GM19452 (cell line): ENCODE data around the gene IFRD1.
"Not testable (repeated sequence)": the region's sequence is repeated elsewhere in the genome, so short reads cannot be mapped to it uniquely, and the experiment has no call there.

Source experiments
- ATAC-seq: cut with Tn5 transposase; IDR thresholded peaks from one replicate; pipeline ENCODE4 v1.9.1; 2021; ENCODE audit not compliant: unreplicated experiment

The IFRD1 gene

DNA sequence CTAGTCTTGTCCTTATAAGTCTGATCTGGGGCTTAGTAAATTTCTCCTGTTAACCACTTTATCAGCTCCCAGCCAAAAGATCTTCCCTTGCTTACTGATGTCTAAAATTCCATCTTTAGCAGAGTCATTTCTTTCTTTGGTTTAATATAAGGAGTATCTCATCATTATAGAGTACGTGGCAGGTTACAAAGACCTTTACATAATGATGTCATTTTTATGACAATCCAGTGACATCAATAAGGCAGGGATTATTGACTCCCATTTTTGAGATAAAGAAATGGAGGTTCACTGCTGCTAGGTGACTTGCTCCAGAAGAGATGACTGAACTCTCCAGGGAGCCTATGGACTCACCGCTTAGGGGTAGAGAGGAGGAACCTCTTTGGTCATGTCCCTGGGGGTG, 8.1 kb upstream of the IFRD1 start:
- ATAC-seq: no peak

GRCh38 chr7:112444505-112444904, 5.8 kb upstream of the IFRD1 start:
- no peak for ATAC-seq

GRCh38 chr7:112446431-112446830, 3.8 kb upstream of the IFRD1 start:
- ATAC-seq: no peak

GRCh38 chr7:112447406-112447805, 2.9 kb upstream of the IFRD1 start:
- ATAC-seq: no peak

- ATAC-seq: no peak
Observed at GRCh38 chr7:112448381-112448780, 1.9 kb upstream of the IFRD1 start.

DNA sequence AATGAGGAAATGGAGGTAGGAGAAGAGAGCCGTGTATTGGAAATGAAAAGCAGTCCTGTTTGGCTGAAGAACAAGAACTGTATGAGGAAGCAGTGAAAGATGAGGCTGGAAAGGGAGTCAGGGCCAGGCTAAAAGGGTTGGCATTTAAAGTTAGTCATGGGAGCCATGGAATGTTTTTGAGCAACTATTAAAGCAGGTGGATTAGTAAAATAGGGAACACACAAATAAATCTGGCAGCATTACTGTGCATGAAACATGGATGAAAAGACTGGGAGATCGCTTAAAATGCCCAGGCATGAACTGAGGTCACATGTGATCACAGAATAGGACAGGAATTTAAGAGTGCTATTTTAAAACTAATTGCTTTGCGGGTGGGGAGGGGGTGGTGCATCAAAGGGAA, 1.4 kb upstream of the IFRD1 start:
- ATAC-seq: no peak

- ATAC-seq: no peak
Observed at GRCh38 chr7:112449353-112449752, 907 bp upstream of the IFRD1 start.

GRCh38 chr7:112450807-112451761, 824 bp downstream of the IFRD1 start:
- peak; percentile 79 for ATAC-seq

DNA sequence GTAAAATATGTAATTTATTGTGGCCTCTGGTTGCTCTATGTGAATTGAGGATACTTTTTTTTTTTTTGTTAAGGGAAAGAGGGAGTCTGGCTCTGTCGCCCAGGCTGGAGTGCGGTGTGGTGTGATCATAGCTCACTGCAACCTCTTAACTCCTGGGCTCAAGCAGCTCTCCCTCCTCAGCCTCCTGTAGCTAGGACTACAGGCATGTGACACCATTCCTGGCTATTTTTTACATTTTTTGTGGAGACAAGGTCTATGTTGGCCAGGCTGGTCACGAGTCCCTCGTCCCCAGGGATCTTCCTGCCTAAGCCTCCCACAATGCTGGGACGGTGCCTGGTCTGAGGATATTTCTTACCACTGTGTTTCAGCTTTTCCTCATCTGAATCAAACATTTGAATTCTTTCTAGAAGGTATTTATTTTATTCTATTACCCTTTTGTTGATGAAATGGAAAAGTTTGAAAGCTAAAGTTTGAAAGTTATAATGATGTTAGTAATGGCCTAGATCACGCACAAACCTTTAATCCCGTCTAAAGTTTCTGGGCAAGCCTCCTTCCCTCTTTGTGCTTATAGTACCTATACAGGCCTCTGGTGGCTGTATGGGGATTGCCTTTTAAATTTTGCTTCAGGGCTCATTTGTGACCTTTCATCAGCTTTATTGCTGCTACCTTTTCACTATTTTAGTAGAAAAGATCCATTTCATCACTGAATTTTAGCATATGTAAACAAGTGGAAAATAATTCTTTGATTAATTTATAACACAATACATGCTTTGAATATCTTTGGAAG, 2.0 kb downstream of the IFRD1 start:
- ATAC-seq: no peak

DNA sequence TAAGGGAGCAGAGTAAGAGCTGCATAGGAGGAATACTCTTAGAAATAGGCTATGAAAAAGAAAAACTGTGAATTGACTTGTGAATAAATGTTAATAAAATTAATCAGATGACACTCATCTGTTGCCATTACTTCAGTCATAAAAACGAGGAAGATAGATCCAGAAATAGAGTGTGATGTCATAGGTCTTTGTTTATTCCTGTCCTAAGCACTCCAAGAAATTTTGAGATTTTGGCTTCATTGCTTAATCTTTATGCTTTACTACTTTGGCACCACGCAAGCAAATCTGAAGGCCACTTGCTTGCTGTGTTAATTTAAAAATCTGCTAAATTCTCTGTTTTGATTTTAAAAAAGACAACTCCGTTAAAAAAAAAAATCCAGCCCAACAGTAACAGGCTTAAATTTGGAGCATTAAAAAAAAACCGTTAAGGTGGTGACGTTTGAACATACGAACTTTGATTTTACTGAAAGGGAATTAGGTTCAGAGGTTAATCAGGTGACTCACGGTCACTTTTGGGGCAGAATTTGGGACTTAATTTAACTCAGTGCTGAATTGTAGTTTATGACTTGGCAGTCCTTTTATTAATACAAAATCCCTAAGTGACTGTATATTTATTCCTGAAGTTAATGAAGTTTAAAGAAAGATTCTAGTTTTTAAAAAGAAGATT, 3.4 kb downstream of the IFRD1 start:
- ATAC-seq: no peak

DNA sequence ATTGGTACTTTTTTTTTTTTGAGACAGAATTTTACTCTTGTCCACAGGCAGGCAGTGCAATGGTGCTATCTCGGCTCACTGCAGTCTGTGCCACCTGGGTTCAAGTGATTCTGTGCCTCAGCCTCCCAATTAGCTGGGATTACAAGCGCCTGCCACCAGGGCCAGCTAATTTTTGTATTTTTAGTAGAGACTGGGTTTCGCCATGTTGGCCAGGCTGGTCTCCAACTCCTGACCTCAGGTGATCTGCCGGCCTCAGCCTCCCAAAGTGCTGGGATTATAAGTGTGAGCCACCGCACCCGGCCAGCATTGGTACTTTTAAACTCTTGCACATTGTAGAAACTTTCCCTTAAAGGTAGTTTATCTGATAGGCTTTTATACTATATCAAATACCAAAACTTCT, 3.9 kb downstream of the IFRD1 start:
- not testable (repeated sequence) for ATAC-seq

DNA sequence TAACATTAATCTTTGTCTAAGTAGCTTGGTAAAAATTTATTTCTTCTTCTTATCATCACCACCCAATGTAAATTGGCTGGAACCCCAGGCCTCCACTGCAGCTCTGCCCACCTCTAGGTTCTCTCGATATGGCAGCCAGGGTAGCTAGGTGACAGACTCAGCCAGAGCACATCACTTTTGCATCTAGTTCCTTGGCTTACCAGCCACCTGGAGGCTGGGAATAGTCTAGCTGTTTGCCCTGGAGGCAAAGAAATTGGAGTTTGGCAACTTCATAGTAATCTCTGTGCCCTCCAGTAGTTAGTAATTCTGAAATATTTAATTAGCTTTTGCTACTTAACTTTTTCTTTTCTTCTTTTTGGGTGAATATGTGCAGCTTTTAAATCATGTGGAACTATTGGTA, 9.4 kb downstream of the IFRD1 start:
- ATAC-seq: no peak

- no peak for ATAC-seq
Observed at GRCh38 chr7:112462236-112462635, 12.0 kb downstream of the IFRD1 start.

DNA sequence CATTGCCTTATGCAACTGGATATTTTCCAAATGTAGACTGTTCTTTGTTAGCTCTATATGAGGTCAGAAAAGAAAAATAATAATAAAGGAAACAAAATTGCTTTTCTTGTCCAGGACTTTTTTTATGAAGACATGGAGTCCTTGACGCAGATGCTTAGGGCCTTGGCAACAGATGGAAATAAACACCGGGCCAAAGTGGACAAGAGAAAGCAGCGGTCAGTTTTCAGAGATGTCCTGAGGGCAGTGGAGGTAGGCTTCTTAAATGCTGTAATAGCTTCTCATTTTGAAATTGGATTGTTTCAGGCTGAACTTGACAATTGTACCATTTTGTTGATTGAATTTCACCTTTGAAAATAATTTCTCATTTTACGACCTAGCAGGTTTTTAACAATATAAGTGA, 17.6 kb downstream of the IFRD1 start:
- ATAC-seq: no peak

DNA sequence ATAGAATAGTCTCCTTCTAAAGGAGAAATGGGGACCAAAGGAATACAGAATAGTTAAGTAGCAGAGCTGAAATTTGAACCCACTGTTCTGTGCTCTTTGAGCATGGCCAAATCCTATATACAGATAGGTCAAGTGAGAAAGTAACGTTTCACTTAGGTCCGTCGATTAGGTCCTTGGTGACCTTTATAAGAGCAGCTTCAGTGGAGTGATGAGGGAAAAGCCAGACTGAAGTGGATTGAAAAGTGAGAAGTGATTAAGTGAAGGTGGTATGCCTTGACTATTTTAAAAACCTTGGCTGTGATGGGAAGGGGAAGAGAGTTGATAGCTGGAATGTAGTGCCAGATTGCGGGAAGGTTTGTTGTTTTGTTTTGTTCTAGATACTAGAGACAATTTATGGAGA, 19.9 kb downstream of the IFRD1 start:
- no peak for ATAC-seq

DNA sequence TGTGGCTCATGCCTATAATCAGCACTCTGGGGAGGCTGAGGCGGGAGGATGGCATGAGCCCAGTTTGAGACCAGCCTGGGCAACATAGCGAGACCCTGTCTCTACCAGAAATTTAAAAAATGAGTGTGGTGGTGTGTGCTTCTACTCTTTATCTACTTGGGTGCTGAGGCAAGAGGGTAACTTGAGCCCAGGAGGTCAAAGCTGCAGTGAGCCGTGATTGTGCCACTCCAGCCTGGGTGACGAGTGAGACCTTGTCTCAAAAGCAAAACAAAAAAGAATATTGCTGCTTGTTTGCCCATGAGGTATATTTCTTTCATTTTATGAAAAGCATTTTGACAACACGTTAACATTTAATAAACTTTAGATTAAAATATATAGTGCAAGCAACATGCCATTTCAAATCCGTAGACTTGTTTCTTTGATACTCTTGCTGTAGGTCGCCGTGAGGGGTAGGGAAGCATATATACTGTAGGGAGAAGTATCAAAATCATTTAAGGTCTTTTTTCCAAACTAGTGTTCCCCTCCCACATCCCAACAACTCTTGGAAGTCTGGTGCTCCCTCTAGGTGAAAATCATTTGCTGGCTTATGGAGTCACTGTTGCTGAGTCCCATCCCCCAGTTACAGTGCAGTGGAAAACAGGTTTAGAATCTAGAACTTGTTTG, 26.3 kb downstream of the IFRD1 start:
- ATAC-seq: no peak

DNA sequence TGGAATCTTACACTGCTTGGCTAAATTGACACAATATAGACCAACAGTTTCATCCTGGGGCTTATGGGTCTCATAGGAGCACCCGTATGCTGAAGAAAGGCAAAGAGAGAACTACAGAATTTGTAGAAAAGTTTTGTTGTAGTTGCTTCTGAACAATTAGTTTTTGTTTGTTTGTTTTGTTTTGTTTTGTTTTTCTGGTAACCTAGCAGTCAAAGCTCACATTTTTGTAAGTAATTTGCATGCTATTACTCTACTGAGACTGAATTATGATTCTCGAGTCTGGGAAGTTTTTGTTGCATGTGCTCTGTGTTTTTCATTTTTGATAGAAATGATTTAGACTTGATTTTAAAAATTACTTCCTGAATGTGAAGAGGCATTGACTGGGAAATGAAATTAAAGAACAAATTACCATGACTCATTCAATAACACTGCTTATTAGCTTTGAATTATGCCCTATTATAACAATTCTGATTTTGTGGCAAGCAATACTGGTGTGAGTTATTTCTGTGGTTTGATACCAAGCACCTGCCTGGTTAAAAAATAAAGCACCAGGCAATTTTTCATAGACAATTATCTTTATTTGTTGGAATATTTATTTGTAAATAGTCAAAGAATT, 31.0 kb downstream of the IFRD1 start:
- no peak for ATAC-seq

- ATAC-seq: no peak
Observed at GRCh38 chr7:112481833-112482670, 31.8 kb downstream of the IFRD1 start.

DNA sequence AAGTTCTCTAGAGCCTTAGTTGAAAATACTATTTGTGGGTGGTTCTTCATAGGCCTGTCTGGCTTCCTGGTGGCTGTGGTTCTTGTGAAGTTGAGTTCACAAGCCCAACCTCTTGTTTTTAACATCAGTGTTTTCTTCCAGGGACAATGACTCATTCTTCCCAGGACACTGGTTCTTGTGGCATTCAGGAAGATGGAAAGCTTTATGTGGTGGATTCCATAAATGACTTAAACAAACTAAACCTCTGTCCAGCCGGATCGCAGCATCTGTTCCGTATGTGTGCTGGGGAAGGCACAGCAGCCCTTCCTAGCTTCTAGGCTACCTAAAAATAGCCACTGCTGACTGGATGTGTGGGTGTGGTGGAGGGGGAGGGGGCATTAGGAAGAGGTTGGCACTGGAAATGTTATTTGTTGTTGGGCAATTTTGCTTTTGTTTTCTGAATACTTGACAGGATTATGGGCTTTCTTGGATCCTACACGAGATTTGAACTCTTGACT, 34.5 kb downstream of the IFRD1 start:
- ATAC-seq: no peak

- no peak for ATAC-seq
Observed at GRCh38 chr7:112485766-112486165, 35.5 kb downstream of the IFRD1 start.
